C4-2B (cell line): Measurements from ENCODE around the gene STAC2.

Source experiments
- ZFX ChIP-seq: fragments of 450-650 bp; IDR thresholded peaks from 2 replicates; pipeline ENCODE4 v1.6.1; 2017
- TF ChIP-seq, protein P1 (sequence below): fragments of 450-650 bp; conservative IDR thresholded peaks from 2 replicates; pipeline ENCODE4 v1.5.1; 2017; ENCODE audit warnings: mild to moderate bottlenecking

DNA sequence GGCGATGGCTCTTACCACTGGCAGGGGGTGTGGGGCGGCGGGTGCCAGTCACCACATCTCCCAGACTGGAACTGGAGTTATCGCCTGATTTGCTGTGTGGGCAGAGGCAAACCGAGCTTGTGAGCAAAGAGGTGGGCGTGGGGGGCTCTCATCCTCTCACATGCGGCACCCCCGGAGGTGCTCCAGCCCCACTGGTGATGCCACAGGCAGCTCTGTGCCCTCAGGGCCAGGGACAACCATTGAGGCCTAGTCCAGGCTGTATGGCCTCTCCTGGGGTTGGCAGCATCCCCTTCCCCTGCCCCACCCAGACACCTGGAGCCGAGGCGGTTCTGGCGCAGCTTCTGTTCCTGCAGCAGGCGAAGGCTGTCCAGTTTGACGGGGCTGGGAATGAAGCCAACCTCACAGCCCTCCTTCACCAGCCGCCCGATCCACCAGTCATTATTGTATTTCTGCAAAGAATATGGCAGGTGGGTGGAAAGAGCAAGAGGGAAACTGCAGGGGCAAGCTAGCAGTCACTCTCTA is 39.2 kb downstream of the STAC2 start:
- TF ChIP-seq ZFX = no peak
- TF ChIP-seq, protein P1, sequence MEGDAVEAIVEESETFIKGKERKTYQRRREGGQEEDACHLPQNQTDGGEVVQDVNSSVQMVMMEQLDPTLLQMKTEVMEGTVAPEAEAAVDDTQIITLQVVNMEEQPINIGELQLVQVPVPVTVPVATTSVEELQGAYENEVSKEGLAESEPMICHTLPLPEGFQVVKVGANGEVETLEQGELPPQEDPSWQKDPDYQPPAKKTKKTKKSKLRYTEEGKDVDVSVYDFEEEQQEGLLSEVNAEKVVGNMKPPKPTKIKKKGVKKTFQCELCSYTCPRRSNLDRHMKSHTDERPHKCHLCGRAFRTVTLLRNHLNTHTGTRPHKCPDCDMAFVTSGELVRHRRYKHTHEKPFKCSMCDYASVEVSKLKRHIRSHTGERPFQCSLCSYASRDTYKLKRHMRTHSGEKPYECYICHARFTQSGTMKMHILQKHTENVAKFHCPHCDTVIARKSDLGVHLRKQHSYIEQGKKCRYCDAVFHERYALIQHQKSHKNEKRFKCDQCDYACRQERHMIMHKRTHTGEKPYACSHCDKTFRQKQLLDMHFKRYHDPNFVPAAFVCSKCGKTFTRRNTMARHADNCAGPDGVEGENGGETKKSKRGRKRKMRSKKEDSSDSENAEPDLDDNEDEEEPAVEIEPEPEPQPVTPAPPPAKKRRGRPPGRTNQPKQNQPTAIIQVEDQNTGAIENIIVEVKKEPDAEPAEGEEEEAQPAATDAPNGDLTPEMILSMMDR = no peak
